Measurements from ENCODE around the gene GABRD.

The GABRD gene

DNA sequence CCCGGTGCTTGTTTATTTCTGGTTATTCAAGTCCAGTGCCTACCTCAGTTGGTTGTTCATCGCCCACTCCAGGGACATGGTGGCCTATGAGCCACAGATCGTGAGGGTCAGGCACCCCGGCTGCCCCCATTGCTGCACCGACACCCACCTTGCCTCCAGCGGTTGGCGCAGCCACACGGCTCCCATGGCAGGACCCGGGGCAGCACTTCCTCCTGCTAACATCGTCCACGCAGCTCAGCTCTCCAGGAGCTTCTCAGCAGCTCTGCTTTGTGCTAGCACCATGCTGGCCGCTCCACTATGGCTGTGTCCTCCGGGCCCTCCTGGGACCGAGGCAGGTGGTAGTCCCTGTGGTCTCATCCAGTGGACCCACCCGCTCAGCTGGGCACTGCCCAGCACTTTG lies 17.1 kb downstream of the GABRD start:
- no peak for DNase-seq (ENCODE audit: low read depth in 2 of 3, low spot score in 2 of 3)

DNA sequence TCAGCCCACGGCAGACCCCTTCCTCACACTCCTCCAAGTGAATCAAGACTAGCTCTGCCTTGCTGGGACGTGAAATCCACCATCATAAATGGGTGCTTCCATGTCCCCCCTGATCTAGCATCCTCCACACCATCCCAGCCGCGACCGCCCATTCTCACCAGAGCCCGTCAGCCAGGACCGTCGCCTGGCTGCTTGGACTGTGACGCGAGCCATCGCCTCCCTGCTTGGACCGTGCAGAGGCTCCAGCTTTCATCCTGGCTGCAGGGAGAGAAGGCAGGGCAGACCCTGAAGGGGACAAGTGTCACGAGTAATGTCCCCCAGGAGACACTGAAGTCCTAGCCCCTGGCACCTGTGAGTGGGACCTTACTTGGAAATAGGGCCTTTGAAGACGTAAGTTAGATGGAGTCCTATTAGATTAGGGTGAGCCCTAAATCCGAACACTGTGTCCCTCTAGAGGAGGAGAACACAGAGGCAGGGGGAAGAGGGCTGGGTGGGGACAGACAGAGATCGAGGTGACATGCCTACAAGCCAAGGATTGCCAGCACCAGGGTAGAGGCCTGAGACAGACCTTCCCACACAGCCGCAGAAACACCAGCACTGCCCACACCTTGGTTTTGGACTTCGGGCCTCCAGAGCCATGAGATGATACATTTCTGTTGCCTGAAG lies 18.3 kb downstream of the GABRD start:
- no peak for DNase-seq (ENCODE audit: low read depth in 2 of 3, low spot score in 2 of 3)

DNA sequence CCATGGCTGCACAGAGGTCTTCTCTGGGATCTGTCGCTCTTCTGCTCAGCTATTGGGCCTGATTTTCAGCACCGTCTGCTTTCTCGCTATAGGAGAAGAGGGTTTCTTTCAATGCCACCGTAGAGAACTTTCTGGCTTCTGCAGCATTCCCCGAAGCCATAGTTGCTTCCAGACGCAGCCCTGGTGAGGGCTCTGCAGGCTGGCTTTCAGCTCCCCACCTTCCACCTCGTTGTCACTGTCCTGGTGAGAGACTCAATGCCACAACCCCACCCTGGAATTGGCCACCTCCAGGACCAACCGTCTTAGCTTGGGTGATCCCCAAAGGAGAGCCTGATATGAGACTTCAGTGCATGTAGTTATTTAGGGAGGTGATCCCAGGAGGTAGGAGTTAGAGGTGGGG lies 19.1 kb downstream of the GABRD start:
- no peak for DNase-seq (ENCODE audit: low read depth in 2 of 3, low spot score in 2 of 3)

DNA sequence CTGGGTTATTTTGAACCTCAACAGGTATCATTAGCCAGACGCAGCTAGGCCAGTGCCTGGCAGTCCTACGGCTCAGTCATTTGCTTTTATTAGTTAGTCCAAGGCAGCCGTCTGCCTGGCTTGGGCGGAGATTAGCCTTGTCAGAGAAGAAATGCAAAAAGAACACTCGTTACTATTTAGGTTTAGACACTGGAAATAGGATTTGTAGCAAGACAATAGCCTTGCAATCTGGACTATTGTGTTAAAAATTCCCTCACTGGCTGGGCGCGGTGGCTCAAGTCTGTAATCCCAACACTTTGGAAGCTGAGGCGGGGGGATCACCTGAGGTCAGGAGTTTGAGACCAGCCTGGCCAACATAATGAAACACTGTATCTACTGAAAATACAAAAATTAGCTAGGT lies 20.1 kb downstream of the GABRD start:
- no peak for DNase-seq (ENCODE audit: low read depth in 2 of 3, low spot score in 2 of 3)

DNA sequence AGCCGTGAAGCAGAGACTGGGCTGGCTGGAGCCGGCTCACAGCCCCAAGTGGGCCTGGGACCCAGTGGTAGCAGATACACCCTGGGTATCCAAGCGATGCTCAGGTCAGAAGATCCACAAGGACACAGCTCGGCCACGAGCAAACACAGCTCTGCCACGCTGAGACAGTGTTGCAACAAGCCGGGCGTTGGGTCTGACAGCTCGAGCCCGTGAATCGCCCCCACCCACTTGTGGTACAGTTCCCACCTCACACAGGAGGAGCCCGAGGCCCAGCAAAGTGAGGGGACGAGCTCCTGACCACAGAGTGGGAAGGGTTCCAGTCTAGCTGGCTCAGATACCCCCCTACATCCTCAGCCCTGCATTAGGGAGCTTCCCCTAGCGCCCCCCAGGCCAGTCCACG lies 22.2 kb downstream of the GABRD start:
- no peak for DNase-seq (ENCODE audit: low read depth in 2 of 3, low spot score in 2 of 3)

DNA sequence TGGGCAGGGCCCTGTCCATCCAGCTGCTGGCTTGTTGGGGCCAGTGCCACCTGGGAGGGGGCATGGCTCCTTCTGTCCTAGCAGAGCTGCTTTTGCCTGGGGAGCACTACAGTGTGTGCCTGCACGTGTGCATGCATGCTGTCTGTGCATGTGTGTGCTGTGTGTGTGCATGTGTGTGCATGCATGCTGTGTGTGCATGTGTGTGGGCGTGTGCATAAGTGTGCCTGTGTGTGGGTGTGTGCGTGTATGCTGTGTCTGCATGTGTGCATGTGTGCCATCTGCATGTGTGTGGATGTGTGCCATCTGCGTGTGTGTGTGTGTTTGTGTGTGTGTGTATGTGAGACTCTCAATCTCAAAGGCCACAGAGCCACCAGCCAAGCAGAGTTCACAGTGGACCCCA lies 22.7 kb downstream of the GABRD start:
- DNase-seq (ENCODE audit: low read depth in 2 of 3, low spot score in 2 of 3) = no peak

DNA sequence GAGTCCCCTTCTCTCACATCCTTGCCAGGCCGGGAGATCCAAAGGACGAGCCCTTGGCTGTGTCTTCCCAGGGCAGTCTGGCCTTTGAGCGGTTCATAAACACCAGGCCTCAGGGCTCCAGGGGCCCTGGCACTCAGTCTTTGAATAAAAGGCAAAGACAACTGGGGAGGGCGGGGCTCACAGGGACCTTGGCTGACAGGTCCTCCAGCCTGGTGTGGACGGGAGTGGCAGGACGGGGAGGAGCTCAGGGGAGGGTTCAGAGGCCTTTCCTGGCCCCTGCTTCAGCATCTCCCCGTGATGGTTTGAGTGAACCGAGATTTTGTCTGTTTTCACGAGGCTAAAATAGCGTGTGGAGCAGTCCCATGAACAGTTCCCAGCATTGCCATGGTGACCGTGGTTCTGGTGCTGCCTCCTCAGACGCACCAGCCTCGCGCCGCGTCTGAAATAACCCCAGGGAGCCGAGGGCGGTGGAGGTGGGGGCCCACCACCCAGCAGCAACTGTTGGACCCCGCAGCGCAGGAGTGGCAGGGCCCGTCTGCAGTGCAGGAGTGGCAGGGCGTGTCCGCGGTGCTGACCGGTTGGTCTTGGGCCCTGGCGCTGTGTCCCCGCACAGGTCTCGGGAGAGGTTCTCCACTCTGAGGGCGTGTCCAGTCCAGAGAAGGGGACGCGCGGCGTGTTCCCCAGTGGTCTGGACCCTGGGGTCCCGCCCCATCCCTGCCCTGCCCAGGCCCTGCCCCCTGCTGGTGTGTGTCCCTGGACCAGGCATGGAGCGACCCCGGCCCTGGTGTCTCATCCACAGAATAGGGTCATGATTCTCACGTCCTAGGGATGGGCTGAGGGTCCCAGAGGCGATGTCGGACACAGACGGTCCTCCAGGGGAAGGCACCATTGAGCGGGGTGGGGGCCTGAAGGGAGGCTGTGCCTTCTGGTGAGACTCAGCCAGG lies 24.0 kb downstream of the GABRD start:
- no peak for DNase-seq (ENCODE audit: low read depth in 2 of 3, low spot score in 2 of 3)

DNA sequence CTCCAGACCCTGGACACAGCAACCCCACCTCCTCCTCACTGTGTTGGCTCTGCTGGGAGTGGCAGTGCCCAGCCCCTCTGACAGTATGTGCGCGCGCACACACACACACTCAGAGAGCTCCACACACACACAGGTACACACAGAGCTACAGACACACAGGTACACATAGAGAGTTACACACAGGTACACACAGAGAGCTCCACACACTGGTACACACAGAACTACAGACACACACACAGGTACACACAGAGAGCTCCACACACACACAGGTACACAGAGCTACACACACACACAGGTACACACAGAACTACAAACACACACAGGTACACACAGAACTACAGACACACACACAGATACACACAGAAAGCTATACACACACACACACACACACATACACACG lies 24.7 kb downstream of the GABRD start:
- DNase-seq (ENCODE audit: low read depth in 2 of 3, low spot score in 2 of 3) = no peak

DNA sequence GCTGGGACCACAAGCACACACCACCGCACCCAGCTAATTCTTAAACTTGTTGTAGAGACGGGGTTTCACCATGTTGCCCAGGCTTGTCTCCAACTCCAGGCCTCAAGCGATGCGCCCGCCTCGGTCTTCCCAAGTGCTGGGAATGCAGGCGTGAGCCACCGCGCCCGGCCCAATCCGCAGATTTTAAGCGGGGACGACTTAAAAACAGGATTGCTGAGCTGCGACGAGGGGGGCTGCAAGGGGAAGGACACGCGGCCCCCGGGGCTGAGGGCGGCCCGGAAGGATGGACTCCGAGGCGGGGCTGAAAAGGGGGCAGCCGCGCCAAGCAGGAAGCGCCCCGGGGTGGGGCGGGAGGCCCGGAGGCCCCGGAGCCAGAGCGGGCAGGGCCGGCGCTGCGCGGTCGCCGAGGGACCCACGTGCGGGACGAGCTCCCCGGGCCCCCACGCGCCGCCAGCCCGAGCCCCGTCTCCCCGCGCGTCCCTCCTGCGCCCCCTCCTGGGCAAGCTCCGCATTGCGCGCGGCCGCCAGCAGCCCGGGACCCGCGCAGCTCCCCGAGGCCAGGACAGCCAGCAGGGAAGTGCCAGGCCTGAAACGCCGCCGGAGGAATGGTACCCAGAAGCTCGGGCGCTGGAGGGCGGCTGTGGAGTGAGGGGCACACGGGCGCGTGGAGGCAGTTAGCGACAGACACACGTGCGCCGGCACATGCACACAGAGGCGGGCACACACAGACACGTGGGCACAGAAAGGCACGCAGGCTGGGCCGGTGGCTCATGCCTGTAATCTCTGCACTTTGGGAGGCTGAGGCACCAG lies 25.6 kb downstream of the GABRD start:
- DNase-seq (ENCODE audit: low read depth in 2 of 3, low spot score in 2 of 3) = peak; percentile 60 to 78 (median 77)

DNA sequence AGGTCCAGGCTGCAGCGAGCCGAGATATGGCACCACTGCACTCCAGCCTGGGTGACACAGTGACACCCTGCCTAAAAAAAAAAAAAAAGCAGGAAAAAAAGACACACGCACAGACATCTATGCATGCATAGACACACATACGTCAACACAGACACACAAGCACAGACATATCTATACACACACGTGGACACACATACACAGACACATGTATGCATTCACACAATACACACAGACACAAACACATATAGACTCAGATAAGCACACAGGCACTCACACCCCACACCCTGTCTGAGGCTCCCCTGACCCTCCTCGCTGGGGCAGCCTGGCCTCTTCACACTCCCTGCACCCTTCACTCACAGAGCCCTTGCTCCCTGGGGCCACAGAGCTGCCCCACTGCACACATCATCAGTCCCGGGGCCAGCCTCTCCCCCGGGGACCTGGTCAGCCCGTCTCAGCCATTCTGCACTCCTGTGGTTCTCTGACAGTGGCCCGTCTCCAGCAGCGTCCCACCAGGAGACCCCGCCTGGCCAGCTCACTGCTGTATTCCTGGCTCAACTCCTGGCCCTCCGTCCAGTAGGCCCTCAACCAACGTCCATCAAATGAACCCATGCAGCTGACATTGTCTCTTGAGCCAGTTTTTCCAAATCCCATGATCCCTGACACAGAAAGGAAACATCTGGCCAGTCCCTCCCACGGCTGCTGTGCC lies 26.5 kb downstream of the GABRD start:
- DNase-seq (ENCODE audit: low read depth in 2 of 3, low spot score in 2 of 3) = no peak

DNA sequence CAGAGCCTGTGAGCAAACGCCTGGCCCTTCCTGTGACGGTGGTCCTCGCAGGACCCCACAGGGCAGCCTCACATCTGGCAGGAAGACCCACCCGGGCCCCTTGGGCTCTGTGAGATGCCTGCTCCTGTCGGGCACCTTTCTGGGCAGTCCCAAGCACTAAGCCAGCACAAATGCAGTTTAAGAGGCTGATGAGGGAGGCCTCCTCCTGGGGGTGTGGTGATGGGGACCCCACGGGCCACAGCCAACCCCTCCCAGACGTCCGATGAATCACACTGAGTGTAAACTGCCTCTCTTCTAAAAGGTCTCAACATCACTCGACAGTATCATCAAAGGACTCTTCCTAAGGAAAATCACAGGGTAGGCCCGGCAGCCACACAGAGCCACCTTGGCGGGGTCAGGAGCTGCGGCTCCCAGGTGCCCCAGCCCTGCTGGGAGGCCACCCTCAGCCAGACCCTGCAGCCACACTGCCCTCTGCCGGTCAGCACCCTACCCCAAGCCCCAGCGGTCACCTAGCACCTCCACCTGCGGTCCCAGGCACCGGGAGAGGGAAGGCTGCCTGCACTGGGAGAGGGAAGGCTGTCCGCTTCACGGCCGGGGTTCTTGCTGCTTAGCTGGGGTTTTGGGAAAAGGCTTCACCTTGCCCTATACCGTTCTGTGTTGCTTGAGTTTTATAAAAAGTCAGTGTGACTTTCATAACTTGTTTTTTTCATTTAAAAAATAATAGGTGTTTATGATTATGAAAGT lies 27.2 kb downstream of the GABRD start:
- no peak for DNase-seq (ENCODE audit: low read depth in 2 of 3, low spot score in 2 of 3)

DNA sequence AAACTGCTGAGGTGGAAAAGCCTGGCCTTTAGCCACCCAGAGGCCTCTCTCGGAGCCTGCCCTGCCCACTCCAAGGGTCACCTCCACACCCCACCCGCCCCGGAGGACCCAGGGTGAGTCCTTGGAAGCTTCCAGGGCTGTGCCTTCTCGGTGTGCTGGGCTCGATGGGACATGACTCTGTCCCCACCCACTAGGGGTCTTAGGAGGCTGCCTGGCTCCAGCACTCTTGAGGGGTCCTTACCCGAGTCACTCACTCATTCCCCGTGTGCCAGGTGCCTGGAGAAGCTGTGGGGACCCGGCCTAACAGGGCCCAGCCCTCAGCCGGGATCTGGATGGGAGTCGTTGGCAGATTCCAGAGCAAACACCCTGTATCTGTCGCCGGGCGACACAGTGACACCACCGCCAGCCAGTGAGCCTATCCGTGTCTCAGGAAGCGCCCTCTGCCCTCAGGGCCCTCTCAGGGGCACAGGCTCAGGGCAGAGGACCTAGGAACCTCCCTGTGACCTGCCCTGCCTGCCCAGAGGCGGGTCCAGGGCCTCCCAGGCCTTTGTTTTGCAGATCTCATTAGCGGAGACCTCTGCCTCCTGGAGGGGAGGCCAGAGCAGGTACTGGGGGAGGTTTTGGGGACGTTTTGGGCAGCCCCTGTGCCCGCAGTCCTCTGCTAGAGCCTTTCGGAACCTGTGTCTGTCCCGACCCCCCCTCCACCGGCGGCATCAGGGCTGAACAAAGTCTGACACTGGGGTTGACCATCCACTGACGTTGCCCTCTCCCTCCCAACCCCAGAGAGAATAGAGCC lies 28.0 kb downstream of the GABRD start:
- DNase-seq (ENCODE audit: low read depth in 2 of 3, low spot score in 2 of 3) = no peak

DNA sequence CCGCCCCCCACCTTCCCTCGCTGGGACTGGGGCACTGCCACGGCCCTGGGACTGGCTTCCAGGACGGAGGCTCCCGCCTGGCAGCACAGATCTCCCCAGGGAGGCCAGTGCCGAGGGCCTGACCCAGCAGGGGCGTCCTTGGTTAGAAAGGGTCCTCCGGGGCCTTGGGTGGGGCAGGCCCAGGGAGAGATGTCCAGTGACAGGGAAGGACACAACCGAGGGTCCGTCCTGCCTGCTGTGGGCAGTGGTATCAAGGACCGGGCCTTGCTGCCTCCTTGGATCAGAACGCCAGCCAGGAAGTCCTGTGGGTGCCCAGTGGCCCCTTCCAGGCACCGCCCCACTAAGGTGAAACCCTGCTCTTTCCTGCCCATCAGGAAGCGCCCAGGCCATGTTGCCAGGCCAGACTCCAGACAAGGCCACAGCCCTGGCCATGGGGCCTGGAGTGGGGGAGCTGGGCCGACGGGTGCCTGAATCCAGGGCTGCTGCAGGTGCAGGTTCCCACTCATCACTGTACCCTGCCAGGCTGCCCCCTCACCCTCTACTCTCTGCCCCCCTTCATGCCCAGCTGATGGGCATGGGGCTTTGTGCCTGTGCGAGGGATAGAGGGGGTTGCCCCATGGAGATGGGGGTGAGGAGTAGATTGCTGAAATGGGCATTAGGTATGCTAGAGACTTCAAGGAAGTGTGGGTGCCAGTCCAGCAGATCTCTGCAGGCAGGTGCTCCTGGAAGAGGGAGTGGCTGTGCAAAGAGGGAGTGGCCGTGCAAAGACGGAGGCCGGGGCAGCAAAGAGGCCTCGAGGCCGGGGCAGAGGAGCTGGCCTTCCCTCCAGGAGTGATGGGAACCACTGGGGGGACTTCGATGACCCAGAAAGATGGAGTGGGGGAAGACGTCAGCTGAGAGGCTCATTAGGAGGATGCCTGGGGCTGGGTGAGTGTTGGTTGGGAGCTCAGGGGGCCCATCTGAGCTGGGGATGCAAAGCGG lies 28.9 kb downstream of the GABRD start:
- no peak for DNase-seq (ENCODE audit: low read depth in 2 of 3, low spot score in 2 of 3)

DNA sequence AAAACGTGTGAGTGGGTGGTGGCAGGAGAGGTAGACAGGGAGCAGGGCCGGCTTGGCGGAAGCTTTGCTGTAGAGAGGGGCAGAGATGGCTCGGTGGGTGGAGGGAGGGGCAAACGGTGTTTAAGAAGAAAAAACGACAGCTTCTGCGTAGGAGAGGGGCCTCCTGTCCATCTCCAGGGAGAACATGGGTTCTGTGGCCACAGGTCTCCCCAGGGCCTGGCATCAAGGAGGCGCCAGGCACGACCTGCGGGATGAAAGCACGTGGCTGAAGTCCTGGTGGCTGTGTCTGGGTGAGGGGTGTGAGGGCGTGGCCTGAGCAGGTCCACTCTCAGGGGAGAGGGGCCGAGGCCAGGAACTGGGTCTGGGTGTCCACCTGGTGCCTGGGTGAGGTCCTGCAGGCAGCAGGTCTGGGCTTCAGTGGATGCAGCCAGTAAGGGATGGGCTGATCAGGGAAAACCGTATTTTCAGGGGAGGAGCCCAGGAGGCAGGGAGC lies 30.1 kb downstream of the GABRD start:
- DNase-seq (ENCODE audit: low read depth in 2 of 3, low spot score in 2 of 3) = no peak

DNA sequence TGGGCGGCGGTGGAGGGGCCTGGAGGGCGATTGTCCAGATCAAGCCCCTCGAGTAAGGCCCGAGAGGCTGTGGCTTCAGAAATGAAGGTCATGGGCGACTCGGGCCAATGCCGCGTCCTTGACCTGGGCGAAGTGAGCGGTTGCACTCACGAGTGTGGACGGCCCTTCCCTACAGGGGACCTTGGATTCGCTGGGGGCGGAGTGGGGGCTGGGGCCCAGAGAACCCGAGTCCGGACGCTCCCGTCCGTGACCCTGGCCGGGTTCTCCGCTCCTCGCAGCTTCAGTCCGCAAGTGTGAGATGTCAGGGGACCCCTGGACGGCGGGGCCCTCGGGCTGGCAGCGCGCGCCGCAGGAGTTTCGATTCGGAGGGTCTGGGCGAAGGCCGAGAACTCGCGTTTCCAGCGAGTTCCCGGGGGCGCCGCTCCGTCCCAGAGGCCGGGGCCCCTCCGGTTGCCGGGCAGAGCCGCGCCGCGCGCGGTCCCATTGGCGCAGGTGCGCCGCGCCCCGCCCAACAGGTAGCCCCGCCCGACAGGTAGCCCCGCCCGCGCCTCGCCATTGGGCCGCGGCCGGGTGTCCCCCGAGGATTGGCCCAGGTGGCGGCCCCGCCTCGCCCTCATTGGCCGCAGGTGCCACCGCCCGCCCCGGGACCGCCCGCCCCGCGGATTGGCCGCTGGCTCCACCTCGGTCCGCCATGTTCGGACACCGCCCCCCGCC lies 30.7 kb downstream of the GABRD start, which contains the start of gene PRKCZ:
Gene PRKCZ (plus strand): TSS at position 694 of the 714 bp plus-strand sequence. CDS start 220 bp downstream, outside the sequence.
- DNase-seq (ENCODE audit: low read depth in 2 of 3, low spot score in 2 of 3) = peak; percentile 76 to 84 (median 82)

DNA sequence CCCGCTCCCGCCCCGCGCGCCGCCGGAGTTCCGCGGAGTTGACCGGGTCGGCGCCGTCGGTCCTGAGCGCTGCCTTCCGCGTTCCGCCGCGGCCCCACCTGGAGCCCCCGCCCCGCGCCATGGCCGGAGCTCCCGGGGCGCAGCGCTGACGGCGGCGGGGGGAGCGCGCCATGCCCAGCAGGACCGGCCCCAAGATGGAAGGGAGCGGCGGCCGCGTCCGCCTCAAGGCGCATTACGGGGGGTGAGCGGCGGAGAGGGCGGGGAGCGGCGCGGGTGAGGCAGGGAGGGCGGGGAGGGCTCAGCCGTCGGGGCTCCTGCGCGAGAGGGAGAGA lies 31.3 kb downstream of the GABRD start:
- no peak for DNase-seq (ENCODE audit: low read depth in 2 of 3, low spot score in 2 of 3)
